SK-N-SH treated with all-trans-retinoic acid at 6 μM for 48 hours (cell line): ENCODE results near the gene EXOC3.

Source experiments
- ATAC-seq: fragments of 200-7000 bp; cut with Tn5 transposase; 3 replicates; pipeline ENCODE4 v1.9.1; 2020; ENCODE audit warnings: mild to moderate bottlenecking, moderate library complexity
- ARNTL ChIP-seq: fragments of 450-650 bp; formaldehyde crosslinking; IDR thresholded peaks from 2 replicates; pipeline ENCODE4 v1.5.0; 2020; ENCODE audit warnings: low read depth, mild to moderate bottlenecking, moderate library complexity, borderline replicate concordance
- BACH2 ChIP-seq: fragments of 250-450 bp; sonication (Bioruptor Pico); IDR thresholded peaks from 2 replicates; pipeline ENCODE4 v1.9.0; 2021; ENCODE audit warnings: mild to moderate bottlenecking, borderline replicate concordance
- CSDC2 ChIP-seq: fragments of 250-450 bp; sonication (Bioruptor Pico); IDR thresholded peaks from 2 replicates; pipeline ENCODE4 v1.5.0; 2020; ENCODE audit warnings: mild to moderate bottlenecking, moderate library complexity
- ESRRG ChIP-seq: fragments of 250-450 bp; sonication (Bioruptor Pico); IDR thresholded peaks from 2 replicates; pipeline ENCODE4 v1.6.1; 2021; ENCODE audit warnings: mild to moderate bottlenecking
- GLIS3 ChIP-seq: fragments of 250-450 bp; sonication (Bioruptor Pico); IDR thresholded peaks from 2 replicates; pipeline ENCODE4 v1.5.0; 2020; ENCODE audit warnings: mild to moderate bottlenecking, moderate library complexity
- ISL1 ChIP-seq: fragments of 250-450 bp; sonication (Bioruptor Pico); IDR thresholded peaks from 2 replicates; pipeline ENCODE4 v2.1.2; 2022; ENCODE audit warnings: mild to moderate bottlenecking, moderate library complexity
- OSR1 ChIP-seq: fragments of 250-450 bp; sonication (Bioruptor Pico); IDR thresholded peaks from 2 replicates; pipeline ENCODE4 v1.8.0; 2022; ENCODE audit warnings: moderate library complexity, mild to moderate bottlenecking, inconsistent platforms
- PPARA ChIP-seq: fragments of 250-450 bp; sonication (Bioruptor Pico); IDR thresholded peaks from 2 replicates; pipeline ENCODE4 v1.5.0; 2020; ENCODE audit warnings: mild to moderate bottlenecking, borderline replicate concordance
- RARB ChIP-seq: fragments of 250-450 bp; sonication (Bioruptor Pico); IDR thresholded peaks from 2 replicates; pipeline ENCODE4 v1.8.0; 2021; ENCODE audit warnings: mild to moderate bottlenecking, moderate library complexity
- SNAI2 ChIP-seq: fragments of 250-450 bp; sonication (Bioruptor Pico); IDR thresholded peaks from 2 replicates; pipeline ENCODE4 v1.5.0; 2020; ENCODE audit warnings: mild to moderate bottlenecking, moderate library complexity
- TCF4 ChIP-seq: fragments of 250-450 bp; sonication (Bioruptor Pico); IDR thresholded peaks from 2 replicates; pipeline ENCODE4 v1.8.0; 2021; ENCODE audit warnings: mild to moderate bottlenecking, moderate library complexity, borderline replicate concordance
- TOX ChIP-seq: fragments of 250-450 bp; sonication (Bioruptor Pico); IDR thresholded peaks from 2 replicates; pipeline ENCODE4 v1.8.0; 2021; ENCODE audit warnings: mild to moderate bottlenecking, moderate library complexity, borderline replicate concordance
- ZC3H10 ChIP-seq: fragments of 250-450 bp; sonication (Bioruptor Pico); IDR thresholded peaks from 2 replicates; pipeline ENCODE4 v1.5.1; 2021; ENCODE audit warnings: mild to moderate bottlenecking, moderate library complexity
- ZFP3 ChIP-seq: fragments of 250-450 bp; sonication (Bioruptor Pico); IDR thresholded peaks from 2 replicates; pipeline ENCODE4 v1.5.0; 2020; ENCODE audit warnings: mild to moderate bottlenecking, moderate library complexity
- ZFP30 ChIP-seq: fragments of 450-650 bp; formaldehyde crosslinking; IDR thresholded peaks from 2 replicates; pipeline ENCODE4 v1.5.0; 2022; ENCODE audit warnings: mild to moderate bottlenecking, moderate library complexity
- ZNF565 ChIP-seq: fragments of 450-650 bp; formaldehyde crosslinking; conservative IDR thresholded peaks from 2 replicates; pipeline ENCODE4 v1.5.0; 2020; ENCODE audit warnings: low read depth, mild to moderate bottlenecking, moderate library complexity
- ZNF8 ChIP-seq: fragments of 450-650 bp; formaldehyde crosslinking; IDR thresholded peaks from 2 replicates; pipeline ENCODE4 v1.5.0; 2020; ENCODE audit warnings: mild to moderate bottlenecking, moderate library complexity
- TF ChIP-seq, protein P1 (sequence below): fragments of 250-450 bp; sonication (Bioruptor Pico); IDR thresholded peaks from 2 replicates; pipeline ENCODE4 v1.5.0; 2020; ENCODE audit warnings: mild to moderate bottlenecking, moderate library complexity
- TF ChIP-seq, protein P2 (sequence below): fragments of 250-450 bp; sonication (Bioruptor Pico); IDR thresholded peaks from 2 replicates; pipeline ENCODE4 v1.8.0; 2021; ENCODE audit warnings: low read depth, mild to moderate bottlenecking, moderate library complexity, borderline replicate concordance
- TF ChIP-seq, protein P3 (sequence below): fragments of 250-450 bp; sonication (Bioruptor Pico); IDR thresholded peaks from 2 replicates; pipeline ENCODE4 v1.5.1; 2021; ENCODE audit warnings: mild to moderate bottlenecking, moderate library complexity
- TF ChIP-seq, protein P4 (sequence below): fragments of 250-450 bp; sonication (Bioruptor Pico); IDR thresholded peaks from 2 replicates; pipeline ENCODE4 v1.5.1; 2020; ENCODE audit warnings: low read depth, mild to moderate bottlenecking, moderate library complexity

Gene EXOC3

DNA sequence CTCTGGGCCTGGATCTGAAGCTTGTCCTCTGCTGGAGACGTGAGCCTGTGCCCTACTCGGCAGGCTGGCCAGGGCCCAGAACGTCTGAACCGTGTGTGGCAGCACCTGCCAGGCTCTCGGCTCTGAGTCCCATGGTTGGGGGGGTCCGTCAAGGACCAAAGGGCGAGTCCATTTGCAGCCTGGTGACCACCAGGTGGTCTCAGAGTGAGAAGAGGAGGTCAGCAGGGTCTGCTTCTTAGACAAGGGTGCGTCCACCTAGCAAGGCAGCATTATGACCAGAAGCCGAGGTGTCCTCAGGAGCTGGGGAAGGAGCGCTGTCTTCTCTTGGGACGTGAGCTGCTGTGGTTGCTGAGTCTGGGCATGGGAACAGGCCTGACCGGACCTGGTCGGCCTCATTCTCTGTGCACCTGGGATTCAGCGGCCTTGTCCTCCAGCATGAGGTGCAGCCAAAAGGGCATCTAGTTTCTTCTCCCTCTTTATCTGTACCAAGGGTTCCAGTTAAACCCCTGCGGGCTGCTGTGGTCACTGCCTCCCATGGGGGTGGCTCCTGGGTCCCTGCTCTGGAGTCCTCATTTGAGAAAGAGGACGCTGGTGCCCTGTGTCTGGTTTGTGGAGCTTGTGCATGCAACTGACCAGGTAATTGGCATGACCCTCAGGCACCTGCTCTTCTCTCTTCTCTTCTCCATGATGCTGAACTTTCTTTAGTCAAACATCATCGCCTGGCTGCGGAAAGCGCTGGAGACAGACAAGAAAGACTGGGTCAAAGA is 14.4 kb downstream of the EXOC3 start:
- no peak for ATAC-seq
- TF ChIP-seq ISL1 (CRISPR knock-in tag) (no peak), ZFP30 (CRISPR knock-in tag) (no peak), ZFP3 (CRISPR knock-in tag) (no peak), TCF4 (CRISPR knock-in tag) (no peak), ARNTL (CRISPR knock-in tag) (no peak), BACH2 (CRISPR knock-in tag) (no peak), ZNF8 (CRISPR knock-in tag) (no peak), GLIS3 (CRISPR knock-in tag) (no peak), PPARA (CRISPR knock-in tag) (no peak), RARB (no peak), CSDC2 (no peak)
- TF ChIP-seq, protein P1, sequence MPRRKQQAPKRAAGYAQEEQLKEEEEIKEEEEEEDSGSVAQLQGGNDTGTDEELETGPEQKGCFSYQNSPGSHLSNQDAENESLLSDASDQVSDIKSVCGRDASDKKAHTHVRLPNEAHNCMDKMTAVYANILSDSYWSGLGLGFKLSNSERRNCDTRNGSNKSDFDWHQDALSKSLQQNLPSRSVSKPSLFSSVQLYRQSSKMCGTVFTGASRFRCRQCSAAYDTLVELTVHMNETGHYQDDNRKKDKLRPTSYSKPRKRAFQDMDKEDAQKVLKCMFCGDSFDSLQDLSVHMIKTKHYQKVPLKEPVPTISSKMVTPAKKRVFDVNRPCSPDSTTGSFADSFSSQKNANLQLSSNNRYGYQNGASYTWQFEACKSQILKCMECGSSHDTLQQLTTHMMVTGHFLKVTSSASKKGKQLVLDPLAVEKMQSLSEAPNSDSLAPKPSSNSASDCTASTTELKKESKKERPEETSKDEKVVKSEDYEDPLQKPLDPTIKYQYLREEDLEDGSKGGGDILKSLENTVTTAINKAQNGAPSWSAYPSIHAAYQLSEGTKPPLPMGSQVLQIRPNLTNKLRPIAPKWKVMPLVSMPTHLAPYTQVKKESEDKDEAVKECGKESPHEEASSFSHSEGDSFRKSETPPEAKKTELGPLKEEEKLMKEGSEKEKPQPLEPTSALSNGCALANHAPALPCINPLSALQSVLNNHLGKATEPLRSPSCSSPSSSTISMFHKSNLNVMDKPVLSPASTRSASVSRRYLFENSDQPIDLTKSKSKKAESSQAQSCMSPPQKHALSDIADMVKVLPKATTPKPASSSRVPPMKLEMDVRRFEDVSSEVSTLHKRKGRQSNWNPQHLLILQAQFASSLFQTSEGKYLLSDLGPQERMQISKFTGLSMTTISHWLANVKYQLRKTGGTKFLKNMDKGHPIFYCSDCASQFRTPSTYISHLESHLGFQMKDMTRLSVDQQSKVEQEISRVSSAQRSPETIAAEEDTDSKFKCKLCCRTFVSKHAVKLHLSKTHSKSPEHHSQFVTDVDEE = no peak
- TF ChIP-seq, protein P2, sequence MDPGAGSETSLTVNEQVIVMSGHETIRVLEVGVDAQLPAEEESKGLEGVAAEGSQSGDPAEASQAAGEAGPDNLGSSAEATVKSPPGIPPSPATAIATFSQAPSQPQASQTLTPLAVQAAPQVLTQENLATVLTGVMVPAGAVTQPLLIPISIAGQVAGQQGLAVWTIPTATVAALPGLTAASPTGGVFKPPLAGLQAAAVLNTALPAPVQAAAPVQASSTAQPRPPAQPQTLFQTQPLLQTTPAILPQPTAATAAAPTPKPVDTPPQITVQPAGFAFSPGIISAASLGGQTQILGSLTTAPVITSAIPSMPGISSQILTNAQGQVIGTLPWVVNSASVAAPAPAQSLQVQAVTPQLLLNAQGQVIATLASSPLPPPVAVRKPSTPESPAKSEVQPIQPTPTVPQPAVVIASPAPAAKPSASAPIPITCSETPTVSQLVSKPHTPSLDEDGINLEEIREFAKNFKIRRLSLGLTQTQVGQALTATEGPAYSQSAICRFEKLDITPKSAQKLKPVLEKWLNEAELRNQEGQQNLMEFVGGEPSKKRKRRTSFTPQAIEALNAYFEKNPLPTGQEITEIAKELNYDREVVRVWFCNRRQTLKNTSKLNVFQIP (CRISPR knock-in tag) = no peak

DNA sequence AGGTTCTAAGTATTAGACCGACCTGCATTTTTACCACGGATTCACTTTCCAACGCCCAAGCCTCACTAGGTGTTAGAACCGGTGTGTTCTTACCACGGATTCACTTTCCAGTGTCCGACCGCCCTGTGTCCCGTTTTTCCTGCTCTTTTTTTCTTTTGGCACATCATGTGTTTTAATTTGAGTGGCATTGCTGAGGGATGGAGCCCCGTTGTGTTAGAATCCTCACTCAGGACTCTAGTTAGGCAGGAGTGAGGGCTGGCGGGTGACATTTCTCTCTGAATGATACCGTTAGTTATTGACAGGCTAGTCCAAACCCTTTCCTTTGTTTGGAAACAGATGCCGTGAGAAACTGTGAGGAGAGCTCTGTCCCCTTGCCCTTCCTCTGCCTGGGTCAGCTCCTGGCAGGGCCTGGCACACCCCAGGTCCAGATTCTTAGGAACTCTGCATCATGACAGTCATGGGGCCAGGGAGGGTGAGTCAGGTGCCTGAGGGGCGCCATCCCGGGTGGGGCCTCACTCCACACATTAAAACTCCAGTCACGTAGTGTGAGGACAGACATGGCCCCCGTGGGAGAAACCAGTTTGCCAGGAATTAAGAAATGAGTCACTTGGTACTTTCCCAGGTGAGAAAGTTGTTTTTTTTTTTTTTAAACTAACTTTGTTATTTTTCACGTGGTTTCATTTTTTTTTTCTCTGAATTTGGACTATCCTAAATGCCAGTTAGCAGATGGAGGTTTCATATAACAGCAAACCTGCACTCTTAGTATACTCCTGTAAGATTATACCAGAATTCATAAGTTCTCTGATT is 15.8 kb downstream of the EXOC3 start:
- ATAC-seq = no peak
- TF ChIP-seq, protein P1 = no peak
- TF ChIP-seq SNAI2 (CRISPR knock-in tag) (no peak), BACH2 (CRISPR knock-in tag) (no peak), ZC3H10 (CRISPR knock-in tag) (no peak), ISL1 (CRISPR knock-in tag) (no peak), ZNF565 (CRISPR knock-in tag) (no peak), PPARA (CRISPR knock-in tag) (no peak), TCF4 (CRISPR knock-in tag) (no peak), GLIS3 (CRISPR knock-in tag) (no peak), CSDC2 (no peak), OSR1 (no peak), ZFP3 (CRISPR knock-in tag) (no peak), ZNF8 (CRISPR knock-in tag) (no peak), ZFP30 (CRISPR knock-in tag) (no peak), ESRRG (CRISPR knock-in tag) (no peak), TOX (CRISPR knock-in tag) (no peak)
- TF ChIP-seq, protein P3, sequence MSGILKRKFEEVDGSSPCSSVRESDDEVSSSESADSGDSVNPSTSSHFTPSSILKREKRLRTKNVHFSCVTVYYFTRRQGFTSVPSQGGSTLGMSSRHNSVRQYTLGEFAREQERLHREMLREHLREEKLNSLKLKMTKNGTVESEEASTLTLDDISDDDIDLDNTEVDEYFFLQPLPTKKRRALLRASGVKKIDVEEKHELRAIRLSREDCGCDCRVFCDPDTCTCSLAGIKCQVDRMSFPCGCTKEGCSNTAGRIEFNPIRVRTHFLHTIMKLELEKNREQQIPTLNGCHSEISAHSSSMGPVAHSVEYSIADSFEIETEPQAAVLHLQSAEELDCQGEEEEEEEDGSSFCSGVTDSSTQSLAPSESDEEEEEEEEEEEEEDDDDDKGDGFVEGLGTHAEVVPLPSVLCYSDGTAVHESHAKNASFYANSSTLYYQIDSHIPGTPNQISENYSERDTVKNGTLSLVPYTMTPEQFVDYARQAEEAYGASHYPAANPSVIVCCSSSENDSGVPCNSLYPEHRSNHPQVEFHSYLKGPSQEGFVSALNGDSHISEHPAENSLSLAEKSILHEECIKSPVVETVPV = no peak
- TF ChIP-seq, protein P2 (CRISPR knock-in tag) = no peak
- TF ChIP-seq, protein P4, sequence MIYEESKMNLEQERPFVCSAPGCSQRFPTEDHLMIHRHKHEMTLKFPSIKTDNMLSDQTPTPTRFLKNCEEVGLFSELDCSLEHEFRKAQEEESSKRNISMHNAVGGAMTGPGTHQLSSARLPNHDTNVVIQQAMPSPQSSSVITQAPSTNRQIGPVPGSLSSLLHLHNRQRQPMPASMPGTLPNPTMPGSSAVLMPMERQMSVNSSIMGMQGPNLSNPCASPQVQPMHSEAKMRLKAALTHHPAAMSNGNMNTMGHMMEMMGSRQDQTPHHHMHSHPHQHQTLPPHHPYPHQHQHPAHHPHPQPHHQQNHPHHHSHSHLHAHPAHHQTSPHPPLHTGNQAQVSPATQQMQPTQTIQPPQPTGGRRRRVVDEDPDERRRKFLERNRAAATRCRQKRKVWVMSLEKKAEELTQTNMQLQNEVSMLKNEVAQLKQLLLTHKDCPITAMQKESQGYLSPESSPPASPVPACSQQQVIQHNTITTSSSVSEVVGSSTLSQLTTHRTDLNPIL (CRISPR knock-in tag) = no peak
